Medulla oblongata (tissue), 1 donor: ENCODE data around the gene NUDT12.

Source experiments
- DNase-seq: peaks from one replicate; pipeline ENCODE4 v3.0.0-alpha.2; 2015; ENCODE audit errors: extremely low spot score

Gene NUDT12

GRCh38 chr5:103541114-103541513 lies 21.5 kb downstream of the NUDT12 start:
- DNase-seq = no peak

- DNase-seq = no peak
Observed at GRCh38 chr5:103539376-103540330, 22.9 kb downstream of the NUDT12 start.

GRCh38 chr5:103532086-103532734 lies 30.4 kb downstream of the NUDT12 start:
- no peak for DNase-seq

GRCh38 chr5:103526164-103526915 lies 36.2 kb downstream of the NUDT12 start:
- DNase-seq = no peak

- no peak for DNase-seq
Observed at GRCh38 chr5:103525361-103525760, 37.2 kb downstream of the NUDT12 start.

- DNase-seq = no peak
Observed at GRCh38 chr5:103523319-103523718, 39.3 kb downstream of the NUDT12 start.

GRCh38 chr5:103522586-103522985 lies 40.0 kb downstream of the NUDT12 start:
- no peak for DNase-seq

- DNase-seq = no peak
Observed at GRCh38 chr5:103519550-103519949, 43.0 kb downstream of the NUDT12 start.

GRCh38 chr5:103514371-103514770 lies 48.2 kb downstream of the NUDT12 start:
- DNase-seq = no peak

- DNase-seq = no peak
Observed at GRCh38 chr5:103513701-103514100, 48.9 kb downstream of the NUDT12 start.

- no peak for DNase-seq
Observed at GRCh38 chr5:103512500-103512899, 50.1 kb downstream of the NUDT12 start.

- no peak for DNase-seq
Observed at GRCh38 chr5:103511554-103511885, 51.1 kb downstream of the NUDT12 start.

- no peak for DNase-seq
Observed at GRCh38 chr5:103510851-103511553, 51.6 kb downstream of the NUDT12 start.

GRCh38 chr5:103505581-103506305 lies 56.8 kb downstream of the NUDT12 start:
- no peak for DNase-seq

GRCh38 chr5:103503066-103503465 lies 59.5 kb downstream of the NUDT12 start:
- DNase-seq = no peak

GRCh38 chr5:103502662-103503061 lies 59.9 kb downstream of the NUDT12 start:
- no peak for DNase-seq
